Lung (tissue), 12 donors: ENCODE results near the gene SLFN11. TPM values are rescaled to one million over a fixed set of nuclear protein-coding genes. Genes with fewer than 3 reads are reported as not detected.

Experiments
- ATAC-seq: fragments of 200-7000 bp; cut with Tn5 transposase; one replicate; pipeline ENCODE4 v1.9.1; 2020; ENCODE audit warnings: moderate number of reproducible peaks; ENCODE audit not compliant: insufficient read depth, low FRiP score
- DNase-seq, 3 donors: peaks; one replicate each; pipeline ENCODE4 v3.0.0-alpha.2; 2013 to 2017
- H3K27ac ChIP-seq, 2 donors: one replicate each; pipeline ENCODE4 v1.5.1; 2013; ENCODE audit warnings: mild to moderate bottlenecking in 2 of 2, moderate library complexity in 2 of 2, control low read depth in 1 of 2, inconsistent platforms in 1 of 2, low read depth in 1 of 2, low read length in 1 of 2
- H3K27me3 ChIP-seq, 3 donors: one replicate each; pipeline ENCODE4 v1.5.1; 2013; ENCODE audit warnings: low read length in 2 of 3; ENCODE audit not compliant: control insufficient read depth in 3 of 3, insufficient read depth in 3 of 3
- H3K36me3 ChIP-seq, 4 donors: one replicate each; pipeline ENCODE4 v1.5.1; 2013; ENCODE audit warnings: low read length in 4 of 4, mild to moderate bottlenecking in 1 of 4, moderate library complexity in 1 of 4; ENCODE audit not compliant: control insufficient read depth in 4 of 4, insufficient read depth in 4 of 4
- H3K4me1 ChIP-seq, 5 donors: one replicate each; pipeline ENCODE4 v1.5.1; 2013; ENCODE audit warnings: low read length in 5 of 5, mild to moderate bottlenecking in 2 of 5, moderate library complexity in 1 of 5; ENCODE audit not compliant: control insufficient read depth in 5 of 5, insufficient read depth in 5 of 5
- H3K4me3 ChIP-seq: one replicate; pipeline ENCODE4 v1.5.1; 2013; ENCODE audit warnings: mild to moderate bottlenecking, control low read depth, moderate library complexity
- H3K9ac ChIP-seq, 2 donors: one replicate each; pipeline ENCODE4 v1.5.1; 2013; ENCODE audit warnings: low read length in 2 of 2, control low read depth in 1 of 2; ENCODE audit not compliant: insufficient read depth in 1 of 2
- H3K9me3 ChIP-seq, 4 donors: one replicate each; pipeline ENCODE4 v1.5.1; 2013; ENCODE audit warnings: low read length in 3 of 4, mild to moderate bottlenecking in 1 of 4, moderate library complexity in 1 of 4; ENCODE audit not compliant: control insufficient read depth in 4 of 4, insufficient read depth in 3 of 4
- CTCF ChIP-seq: IDR thresholded peaks from 2 replicates; pipeline ENCODE4 v1.5.1; 2012; ENCODE audit warnings: mild to moderate bottlenecking; ENCODE audit errors: control extremely low read depth, extremely low read depth
- WGBS, 2 donors: extraction: QIAGEN DNeasy Blood & Tissue Kit; methylation state at CpG; one replicate each; pipeline ENCODE4 v1.1.7; 2013; 5-methylcytosine and 5-hydroxymethylcytosine counted together
- polyA plus RNA-seq, 2 donors: library from polyadenylated mRNA; stranded (reverse); fragments of 200-250 nt; gene quantifications; one replicate each; pipeline ENCODE4 v1.2.1, GENCODE V29; 2013
- total RNA-seq, 2 donors: library from RNA; depleted of rRNA in 1 of 2; stranded (reverse); fragments of >200 nt in 1 of 2; gene quantifications; one replicate each; pipeline ENCODE4 v1.2.1, GENCODE V29; 2014 to 2021
- donor health status: control.
- donor health status: control.
- donor health status: Bipolar disorder and iron deficiency.
- donor health status: healthy.
- donor health status: DM: yes; HTN: yes; CAD: no.

The SLFN11 gene
- total and polyA plus RNA-seq, 4 donors, result 12.1 to 66.0 (median 17.9) TPM

GRCh38 chr17:35390663-35391062 lies 17.2 kb upstream of the SLFN11 start:
- Histone ChIP-seq H3K9me3 (no peaks in the 10 kb centered on the region), H3K9ac (no peak overlapping the region), H3K36me3 (no peaks in the 10 kb centered on the region), H3K27me3 (peaks cover 0 to 4% (median 0%) of the 10 kb centered on the region in 3 donors), H3K4me1 (no peaks in the 10 kb centered on the region), H3K27ac (no peak overlapping the region), H3K4me3 (no peak overlapping the region)
- ATAC-seq, result no peak
- WGBS, 2 donors, result 21 to 45% methylated on average over 2 of the region's 2 CpGs
- peak in 1 of 3 donors; percentile 13 for DNase-seq
- TF ChIP-seq CTCF, result no peak

GRCh38 chr17:35390156-35390555 lies 16.7 kb upstream of the SLFN11 start:
- Histone ChIP-seq H3K9ac (no peak overlapping the region), H3K27me3 (peaks cover 0 to 4% (median 0%) of the 10 kb centered on the region in 3 donors), H3K4me3 (no peak overlapping the region), H3K27ac (no peak overlapping the region), H3K36me3 (no peaks in the 10 kb centered on the region), H3K9me3 (no peaks in the 10 kb centered on the region), H3K4me1 (no peaks in the 10 kb centered on the region)
- DNase-seq (no peak), ATAC-seq (no peak)
- no peak for TF ChIP-seq CTCF
- WGBS, 2 donors, result 84 to 88% methylated on average over 2 of the region's 2 CpGs

GRCh38 chr17:35387496-35387895 lies 14.1 kb upstream of the SLFN11 start:
- ATAC-seq (no peak), DNase-seq (no peak)
- H3K9me3 ChIP-seq, result no peaks in the 10 kb centered on the region
- H3K36me3 ChIP-seq, result no peaks in the 10 kb centered on the region
- H3K4me1 ChIP-seq, result no peaks in the 10 kb centered on the region
- no peak overlapping the region for H3K4me3 ChIP-seq
- no peak for TF ChIP-seq CTCF
- H3K27me3 ChIP-seq, result peaks cover 0 to 7% (median 0%) of the 10 kb centered on the region in 3 donors
- no peak overlapping the region for H3K27ac ChIP-seq
- no peak overlapping the region for H3K9ac ChIP-seq

GRCh38 chr17:35377706-35378105 lies 4.3 kb upstream of the SLFN11 start:
- no peaks in the 10 kb centered on the region for H3K36me3 ChIP-seq
- no peak for ATAC-seq
- no peak overlapping the region for H3K27ac ChIP-seq
- no peak overlapping the region for H3K9ac ChIP-seq
- H3K4me1 ChIP-seq, result peaks cover 0 to 8% (median 0%) of the 10 kb centered on the region in 5 donors
- TF ChIP-seq CTCF, result no peak
- WGBS, 2 donors, result 68 to 75% methylated on average over 3 of the region's 3 CpGs
- no peak overlapping the region for H3K4me3 ChIP-seq
- no peak for DNase-seq
- peaks cover 0 to 41% (median 26%) of the 10 kb centered on the region in 3 donors for H3K27me3 ChIP-seq
- H3K9me3 ChIP-seq, result no peaks in the 10 kb centered on the region
